ENCODE results near the gene NPHP4. TPM values are rescaled to one million over a fixed set of nuclear protein-coding genes. Genes with fewer than 3 reads are reported as not detected.
"Not testable (repeated sequence)": the region's sequence is repeated elsewhere in the genome, so short reads cannot be mapped to it uniquely, and the experiment has no call there.

NPHP4 gene
- total RNA-seq, 1 donor from 2014 or later: 19.5 TPM

DNA sequence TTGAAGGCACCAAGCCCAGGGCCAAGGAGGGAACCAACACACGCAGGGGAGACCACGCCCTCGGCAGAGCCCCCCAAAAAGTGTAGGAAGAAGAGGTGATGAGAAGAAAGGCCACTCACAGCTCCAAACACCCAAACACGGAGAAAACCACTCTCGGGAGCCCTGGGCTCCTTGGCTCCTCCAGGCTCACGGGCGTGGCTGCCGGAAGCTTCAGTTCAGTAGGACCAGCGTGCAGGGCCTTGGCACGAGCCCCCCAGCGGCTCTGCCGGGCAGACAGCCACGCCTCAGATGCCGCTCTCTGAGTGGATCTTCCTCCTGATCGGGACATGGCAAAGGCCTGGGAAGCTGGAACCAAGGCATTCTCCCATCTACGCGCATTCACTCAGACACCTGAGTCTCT is 94.0 kb downstream of the NPHP4 start:
- intact Hi-C loops (cut with micrococcal nuclease): no loop called here

DNA sequence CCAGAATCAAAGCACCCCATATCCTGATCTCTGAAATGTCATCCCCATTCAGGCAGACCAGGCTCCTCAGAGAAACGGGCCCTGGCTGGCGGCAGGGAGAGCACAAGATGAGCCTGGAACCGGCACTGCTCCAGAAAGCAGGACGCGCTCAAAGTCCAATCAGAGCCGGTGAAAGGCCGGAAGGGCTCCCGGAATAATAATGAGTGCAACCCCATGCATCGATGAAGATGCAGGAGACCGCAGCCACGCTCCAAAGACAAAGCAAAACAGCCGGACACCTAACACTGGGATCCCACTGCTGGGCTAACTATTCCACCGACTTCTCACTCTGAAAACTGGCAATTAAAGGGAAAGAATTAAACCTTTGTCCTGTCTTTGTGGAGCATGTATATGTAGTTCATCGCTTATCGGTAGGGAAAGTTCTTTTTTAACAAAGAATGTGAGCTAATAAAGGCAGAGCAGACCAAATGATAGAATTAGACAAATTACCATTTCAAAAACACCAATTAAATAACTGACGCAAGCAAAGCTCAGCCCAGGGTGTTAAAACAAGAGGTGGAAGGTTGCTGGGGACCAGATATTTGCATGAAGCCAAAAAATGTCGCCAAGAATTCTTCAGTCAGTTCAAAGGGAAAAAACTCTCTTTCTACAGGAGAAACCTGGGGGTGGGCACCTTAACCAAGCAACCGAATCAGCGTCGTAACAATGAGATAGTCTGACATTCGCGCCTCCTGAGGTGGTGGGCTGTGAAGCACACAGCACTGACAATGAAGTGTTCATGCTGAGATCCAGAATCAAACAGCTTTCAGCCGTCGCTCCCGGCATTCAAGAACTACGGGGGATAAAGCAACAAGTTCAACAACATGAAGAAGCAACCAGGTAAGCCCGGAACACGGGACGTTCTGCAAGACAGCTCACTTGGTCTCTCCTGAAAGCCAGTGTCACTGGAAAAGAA is 95.2 kb downstream of the NPHP4 start:
- intact Hi-C loops (cut with micrococcal nuclease): no loop called here

DNA sequence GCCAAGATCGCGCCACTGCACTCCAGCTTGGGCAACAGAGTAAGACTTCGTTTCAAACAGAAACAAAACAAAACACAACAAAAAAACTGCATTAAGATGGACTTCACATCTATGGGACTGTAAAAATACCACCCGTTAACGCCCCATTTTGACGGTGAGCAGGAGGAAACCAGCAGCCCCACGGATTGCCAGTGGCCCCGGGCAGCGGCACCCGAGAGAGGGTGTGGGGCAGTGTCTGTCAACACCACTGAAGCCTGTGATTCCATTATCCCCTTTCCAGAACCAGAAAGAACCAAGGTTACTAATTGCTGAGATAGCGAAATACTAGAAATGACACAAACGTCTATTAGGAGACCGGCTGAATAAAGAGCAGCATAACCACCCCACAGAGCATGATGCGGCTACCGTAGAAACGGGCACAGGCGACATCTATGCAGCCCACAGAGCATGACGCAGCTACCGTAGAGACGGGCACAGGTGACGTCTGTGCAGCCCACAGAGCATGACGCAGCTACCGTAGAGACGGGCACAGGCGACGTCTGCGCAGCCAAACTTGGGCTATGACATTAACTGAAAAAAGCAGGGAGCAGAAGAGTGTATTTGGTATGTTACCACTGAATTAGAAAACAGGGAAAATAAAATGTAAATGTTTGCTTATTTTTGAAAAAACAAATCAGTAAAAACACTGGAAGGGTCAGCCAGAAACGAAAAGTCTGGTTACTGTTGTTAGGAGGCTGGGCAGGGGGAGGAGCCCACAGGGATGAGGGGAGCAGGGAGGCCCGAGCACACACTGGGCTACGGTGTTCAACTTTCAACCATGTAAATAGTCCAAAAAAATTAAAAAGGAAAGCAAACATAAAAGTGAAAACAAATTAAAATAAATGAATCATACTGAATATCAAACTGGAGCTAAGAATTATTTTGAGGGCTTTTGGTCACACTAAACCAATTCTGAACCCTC is 96.5 kb downstream of the NPHP4 start:
- intact Hi-C loops (cut with micrococcal nuclease): no loop called here

GRCh38 chr1:5893699-5894278 is 98.4 kb downstream of the NPHP4 start:
- intact Hi-C loops (cut with micrococcal nuclease): not testable (repeated sequence)

DNA sequence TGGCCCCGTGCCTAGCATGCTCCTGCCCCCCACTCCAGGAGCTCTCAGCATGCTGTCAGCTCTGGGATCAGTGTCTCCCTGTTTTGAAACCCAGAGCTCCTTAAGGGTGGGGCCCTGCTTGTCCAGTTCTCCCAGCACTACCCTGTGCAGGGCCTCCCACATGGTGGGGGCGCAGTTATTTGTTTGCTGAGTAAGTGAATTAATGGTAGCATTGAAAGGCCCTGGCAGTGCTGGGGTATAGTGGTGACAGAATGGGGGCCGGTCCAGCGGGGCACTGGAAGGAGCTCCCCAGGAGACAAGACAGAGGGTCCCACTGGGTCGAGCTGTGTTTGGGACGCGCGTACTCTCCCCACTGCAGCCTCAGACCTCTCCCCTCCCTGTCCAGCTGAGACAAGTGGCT is 99.9 kb downstream of the NPHP4 start:
- intact Hi-C loops (cut with micrococcal nuclease): no loop called here

DNA sequence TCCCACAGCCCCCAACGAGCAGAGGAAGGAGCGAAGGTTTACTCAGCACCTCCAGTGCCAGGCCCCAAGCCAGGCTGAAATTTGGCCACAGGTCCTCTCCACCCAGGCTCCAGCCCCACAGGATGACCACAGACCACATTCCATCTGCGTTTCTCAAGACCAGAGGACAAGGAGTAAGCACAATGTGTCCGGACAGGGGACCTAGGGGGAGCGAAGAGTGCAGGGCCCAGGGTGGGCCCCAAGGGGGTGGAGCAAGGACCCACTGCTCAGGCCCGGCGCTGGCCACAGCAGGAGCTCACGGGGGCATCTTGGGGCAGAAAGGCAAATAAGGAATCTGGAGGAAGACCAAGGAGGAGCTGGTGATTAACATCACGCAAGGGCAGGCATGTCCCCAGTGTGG is 100.5 kb downstream of the NPHP4 start:
- intact Hi-C loops (cut with micrococcal nuclease): no loop called here

GRCh38 chr1:5891137-5891536 is 101.1 kb downstream of the NPHP4 start:
- intact Hi-C loops (cut with micrococcal nuclease): no loop called here

DNA sequence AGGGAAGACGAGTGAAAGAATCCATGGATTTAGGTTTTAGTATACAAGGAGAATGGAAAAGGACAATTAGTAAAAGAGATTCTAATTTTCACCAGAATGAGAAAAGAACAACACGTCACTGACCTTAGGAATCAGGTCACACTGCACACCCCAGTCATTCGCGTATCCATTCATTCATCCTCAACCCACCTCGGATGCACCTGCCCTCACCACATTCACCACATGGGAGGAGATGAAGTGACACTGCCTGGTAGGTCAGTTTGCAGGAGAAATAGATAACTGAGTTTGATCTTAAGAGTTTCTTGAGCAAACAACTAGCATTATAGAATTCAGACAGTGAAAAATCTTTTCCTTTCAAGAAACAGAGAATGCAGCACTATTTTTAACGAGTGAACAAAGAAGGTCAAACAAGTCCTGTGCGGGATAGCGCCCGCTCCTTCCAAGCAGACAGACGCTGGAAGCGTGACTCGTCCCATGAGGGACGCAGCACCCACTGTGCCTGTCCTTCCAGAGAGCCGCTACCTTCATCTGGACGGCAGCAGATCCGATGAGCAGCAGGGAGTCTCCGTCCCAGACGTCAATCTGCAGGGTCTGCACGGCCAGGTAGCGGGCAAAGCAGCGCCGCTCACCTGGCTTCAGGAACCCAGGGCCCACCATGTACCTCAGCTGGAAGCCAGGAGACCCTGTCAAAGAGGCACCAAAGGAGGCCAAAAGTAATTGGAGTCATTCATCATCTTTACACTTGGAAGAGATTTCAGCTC is 101.7 kb downstream of the NPHP4 start:
- intact Hi-C loops (cut with micrococcal nuclease): no loop called here

DNA sequence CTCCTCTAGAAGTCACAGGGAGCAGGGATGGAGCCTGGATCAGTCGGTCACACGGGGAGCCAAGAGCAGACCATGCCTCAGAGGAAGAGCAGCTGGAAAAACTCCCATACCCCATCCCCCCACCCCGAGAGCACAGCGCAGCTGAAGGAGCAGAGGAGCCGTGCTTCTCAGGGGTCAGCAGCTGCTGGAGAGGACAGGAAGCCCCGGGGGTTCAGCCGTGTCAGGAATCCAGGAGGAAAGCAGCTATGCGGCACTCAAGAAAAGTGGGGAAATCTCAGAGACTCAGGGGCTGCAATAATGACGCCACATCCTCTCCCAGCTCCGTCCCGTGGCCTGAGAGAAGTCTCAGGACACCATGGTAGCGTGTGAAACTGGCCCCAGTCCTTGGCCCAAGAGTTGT is 102.3 kb downstream of the NPHP4 start:
- intact Hi-C loops (cut with micrococcal nuclease): no loop called here

GRCh38 chr1:5889462-5889861 is 102.8 kb downstream of the NPHP4 start:
- intact Hi-C loops (cut with micrococcal nuclease): no loop called here

DNA sequence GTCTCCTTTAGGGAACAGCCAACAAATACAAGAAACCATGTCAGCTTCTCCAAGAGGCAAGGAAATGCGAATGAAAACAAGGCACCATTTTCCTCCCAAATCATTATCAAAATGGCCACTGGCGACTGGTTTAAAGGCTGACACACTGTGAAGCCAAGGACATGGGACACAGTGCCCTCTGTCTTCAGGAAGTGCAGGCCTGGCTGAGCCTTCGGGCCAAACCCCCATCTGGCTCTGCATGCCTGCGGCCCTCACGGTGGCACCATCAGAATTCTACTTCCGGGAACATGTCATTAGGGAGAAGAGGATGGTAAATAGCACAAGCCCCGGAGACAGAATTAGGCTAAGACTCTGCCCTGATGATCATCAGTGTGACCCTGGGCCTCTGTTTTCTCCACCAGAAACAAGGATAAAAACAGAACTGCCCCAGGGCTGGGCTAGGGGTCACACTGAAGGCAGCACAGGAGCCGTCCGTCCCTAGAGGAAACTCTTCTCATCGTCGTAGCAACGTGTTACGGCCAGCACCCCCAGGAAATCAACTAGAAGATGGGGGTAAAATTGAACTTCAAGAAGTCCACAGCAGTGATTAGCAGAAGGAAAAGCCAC is 103.5 kb downstream of the NPHP4 start:
- intact Hi-C loops (cut with micrococcal nuclease): no loop called here

DNA sequence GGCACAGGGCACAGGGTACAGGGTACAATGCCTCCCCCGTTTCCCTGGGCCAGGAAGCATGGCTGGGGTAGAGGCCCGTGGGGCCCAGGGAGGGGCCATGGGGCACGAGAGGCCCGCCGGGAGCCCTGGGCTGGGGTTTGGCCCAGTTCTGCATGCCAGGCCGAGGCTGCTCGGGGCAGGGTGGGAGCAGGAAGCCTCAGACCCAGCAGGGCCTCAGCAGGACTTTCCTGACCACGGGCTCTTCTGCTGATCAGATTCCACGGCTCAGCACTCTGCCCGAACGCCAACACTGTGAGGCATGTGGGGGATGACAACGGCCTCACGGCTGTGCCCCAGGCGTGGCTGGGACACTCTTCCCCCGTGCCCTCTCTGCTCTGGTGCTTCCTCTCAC is 104.3 kb downstream of the NPHP4 start:
- intact Hi-C loops (cut with micrococcal nuclease): no loop called here

- intact Hi-C loops (cut with micrococcal nuclease): no loop called here
Measured at GRCh38 chr1:5887349-5887970, 104.8 kb downstream of the NPHP4 start.

- intact Hi-C loops (cut with micrococcal nuclease): no loop called here
Measured at GRCh38 chr1:5886541-5887348, 105.5 kb downstream of the NPHP4 start.

GRCh38 chr1:5886140-5886483 is 106.1 kb downstream of the NPHP4 start:
- intact Hi-C loops (cut with micrococcal nuclease): no loop called here

GRCh38 chr1:5885471-5886139 is 106.6 kb downstream of the NPHP4 start:
- intact Hi-C loops (cut with micrococcal nuclease): no loop called here

- intact Hi-C loops (cut with micrococcal nuclease): no loop called here
Measured at GRCh38 chr1:5884110-5884509, 108.1 kb downstream of the NPHP4 start.

GRCh38 chr1:5883129-5884048 is 108.8 kb downstream of the NPHP4 start:
- intact Hi-C loops (cut with micrococcal nuclease): no loop called here
